Keratinocyte (primary cell): ENCODE measurements around the gene LHFPL2. TPM values are rescaled to one million over a fixed set of nuclear protein-coding genes. Genes with fewer than 3 reads are reported as not detected.

ENCODE experiments used
- DNase-seq: peaks from one replicate; pipeline ENCODE4 v3.0.0-alpha.2; 2011; ENCODE audit warnings: low read depth, missing footprints, low spot score
- FAIRE-seq: peaks from 2 replicates; lab custom pipeline; 2011; peaks lifted over from hg19 to GRCh38; lab: Jason Lieb, UNC
- H2AFZ ChIP-seq: 2 replicates; pipeline ENCODE4 v1.6.0; 2012; ENCODE audit warnings: low read length, control low read depth, inconsistent platforms; ENCODE audit not compliant: control insufficient read depth
- H3K27ac ChIP-seq: 2 replicates; pipeline ENCODE4 v1.5.1; 2011; ENCODE audit warnings: low read length; ENCODE audit not compliant: control insufficient read depth, insufficient read depth
- H3K27me3 ChIP-seq: 3 replicates; pipeline ENCODE4 v1.6.0; 2011; ENCODE audit warnings: low read length; ENCODE audit not compliant: control insufficient read depth, insufficient read depth; ENCODE audit errors: extremely low read depth
- H3K36me3 ChIP-seq, 2 experiments: 2 replicates in 1 of 2; 3 replicates in 1 of 2; pipeline ENCODE4 v1.5.1; 2011; ENCODE audit warnings: low read length in 2 of 2, mild to moderate bottlenecking in 1 of 2; ENCODE audit not compliant: control insufficient read depth in 2 of 2, insufficient read depth in 2 of 2; ENCODE audit errors: extremely low read depth in 1 of 2
- H3K4me1 ChIP-seq: 3 replicates; pipeline ENCODE4 v1.5.1; 2011; ENCODE audit warnings: low read length; ENCODE audit not compliant: control insufficient read depth, insufficient read depth; ENCODE audit errors: extremely low read depth
- H3K4me2 ChIP-seq: 3 replicates; pipeline ENCODE4 v1.6.0; 2011; ENCODE audit warnings: low read depth, low read length; ENCODE audit not compliant: control insufficient read depth, insufficient read depth; ENCODE audit errors: extremely low read depth
- H3K4me3 ChIP-seq, 3 experiments: fragments of 200-600 bp in 1 of 3; sonication (generic) in 1 of 3; 2 replicates in 2 of 3; 3 replicates in 1 of 3; pipeline ENCODE4 v1.5.1; 2011 to 2016; ENCODE audit warnings: low read length in 3 of 3, mild to moderate bottlenecking in 3 of 3, control low read depth in 2 of 3, inconsistent platforms in 1 of 3, low read depth in 1 of 3, mixed read lengths in 1 of 3, mixed run types in 1 of 3, moderate library complexity in 1 of 3; ENCODE audit not compliant: control insufficient read depth in 2 of 3, insufficient read depth in 2 of 3; ENCODE audit errors: extremely low read depth in 1 of 3
- H3K79me2 ChIP-seq: 2 replicates; pipeline ENCODE4 v1.6.0; 2012; ENCODE audit warnings: low read length; ENCODE audit not compliant: control insufficient read depth, insufficient read depth
- H3K9ac ChIP-seq: 3 replicates; pipeline ENCODE4 v1.6.0; 2011; ENCODE audit warnings: low read length; ENCODE audit not compliant: control insufficient read depth, insufficient read depth; ENCODE audit errors: extremely low read depth
- H3K9me1 ChIP-seq: 3 replicates; pipeline ENCODE4 v1.6.0; 2011; ENCODE audit warnings: low read length; ENCODE audit not compliant: control insufficient read depth, insufficient read depth; ENCODE audit errors: extremely low read depth
- H3K9me3 ChIP-seq: 2 replicates; pipeline ENCODE4 v1.5.1; 2012; ENCODE audit warnings: low read depth, low read length; ENCODE audit not compliant: control insufficient read depth
- H4K20me1 ChIP-seq: 3 replicates; pipeline ENCODE4 v1.6.0; 2011; ENCODE audit warnings: low read length; ENCODE audit not compliant: control insufficient read depth, insufficient read depth; ENCODE audit errors: extremely low read depth
- EZH2 ChIP-seq: IDR thresholded peaks from one replicate; pipeline ENCODE4 v1.6.1; 2012; ENCODE audit warnings: inconsistent platforms, mild to moderate bottlenecking, low read length, moderate library complexity
- dilution Hi-C: fragments of 300-500 bp; cut with MboI; formaldehyde crosslinking; loops from one replicate; pipeline ENCODE4 v1.7.0; 2020; ENCODE audit warnings: low sequenced_read_pairs; ENCODE audit not compliant: extremely low pct_ligation_motif_present
- polyA plus RNA-seq, 5 experiments: library from polyadenylated mRNA; depleted of rRNA in 3 of 5; stranded (reverse) in 3 of 5; stranded (forward) in 1 of 5; unstranded in 1 of 5; fragments of >200 nt; gene quantifications; 1 replicate in 1 of 5; 2 replicates in 3 of 5; 3 replicates in 1 of 5; pipeline versions ENCODE4 v1.2.1 to v1.2.3, GENCODE V29; 2011 to 2012; ENCODE audit warnings: missing spikeins in 2 of 5, low read depth in 1 of 5, low replicate concordance in 1 of 5
- TF ChIP-seq, protein P1 (sequence below), 3 experiments: IDR thresholded peaks in 1 of 3; conservative IDR thresholded peaks in 1 of 3; optimal IDR thresholded peaks in 1 of 3; 2 replicates in 2 of 3; 3 replicates in 1 of 3; pipeline versions ENCODE3 to v1.5.1; 2011; ENCODE audit warnings: low read length in 3 of 3, mild to moderate bottlenecking in 3 of 3, moderate library complexity in 2 of 3, control low read depth in 1 of 3, inconsistent platforms in 1 of 3; ENCODE audit not compliant: insufficient read depth in 2 of 3; ENCODE audit errors: extremely low read depth in 1 of 3

LHFPL2 gene
- polyA plus RNA-seq, 1 donor (not counting 4 experiments of a cell fraction or from before 2014, with no cell fraction given) = 11.4 TPM

DNA sequence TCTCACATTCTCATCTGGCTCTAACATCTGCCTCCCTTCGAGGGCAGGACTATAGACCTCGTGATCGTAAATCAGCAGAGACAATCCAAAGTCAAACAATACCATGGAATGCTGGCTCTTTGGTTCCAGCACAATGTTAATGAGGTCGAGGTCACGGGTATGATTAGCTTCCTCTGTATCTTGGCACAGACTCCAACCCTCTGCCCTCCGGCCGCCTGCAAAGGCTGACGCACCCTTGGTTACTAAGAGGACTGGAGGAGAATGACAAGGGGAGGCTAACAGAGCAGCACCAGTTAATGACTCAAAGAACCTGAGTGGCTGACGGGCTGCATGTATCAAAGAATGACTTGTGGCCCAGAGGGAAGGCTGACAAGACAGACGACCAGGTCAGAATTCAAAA, 10.1 kb downstream of the LHFPL2 start:
- TF ChIP-seq, protein P1, sequence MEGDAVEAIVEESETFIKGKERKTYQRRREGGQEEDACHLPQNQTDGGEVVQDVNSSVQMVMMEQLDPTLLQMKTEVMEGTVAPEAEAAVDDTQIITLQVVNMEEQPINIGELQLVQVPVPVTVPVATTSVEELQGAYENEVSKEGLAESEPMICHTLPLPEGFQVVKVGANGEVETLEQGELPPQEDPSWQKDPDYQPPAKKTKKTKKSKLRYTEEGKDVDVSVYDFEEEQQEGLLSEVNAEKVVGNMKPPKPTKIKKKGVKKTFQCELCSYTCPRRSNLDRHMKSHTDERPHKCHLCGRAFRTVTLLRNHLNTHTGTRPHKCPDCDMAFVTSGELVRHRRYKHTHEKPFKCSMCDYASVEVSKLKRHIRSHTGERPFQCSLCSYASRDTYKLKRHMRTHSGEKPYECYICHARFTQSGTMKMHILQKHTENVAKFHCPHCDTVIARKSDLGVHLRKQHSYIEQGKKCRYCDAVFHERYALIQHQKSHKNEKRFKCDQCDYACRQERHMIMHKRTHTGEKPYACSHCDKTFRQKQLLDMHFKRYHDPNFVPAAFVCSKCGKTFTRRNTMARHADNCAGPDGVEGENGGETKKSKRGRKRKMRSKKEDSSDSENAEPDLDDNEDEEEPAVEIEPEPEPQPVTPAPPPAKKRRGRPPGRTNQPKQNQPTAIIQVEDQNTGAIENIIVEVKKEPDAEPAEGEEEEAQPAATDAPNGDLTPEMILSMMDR (optimal IDR thresholded peaks at IDR 0.05 in 1 of 3, IDR thresholded peaks at IDR 0.05 in 1 of 3, conservative IDR thresholded peaks at IDR 0.05 in 1 of 3; ENCODE audit: extremely low read depth in 1 of 3, insufficient read depth in 2 of 3, low read length in 3 of 3) = no peak
- no peak for TF ChIP-seq EZH2
- H2AFZ ChIP-seq = no peak overlapping the region
- peaks cover 0 to 12% of the 10 kb centered on the region in 2 experiments for H3K36me3 ChIP-seq
- H3K9ac ChIP-seq = no peak overlapping the region
- DNase-seq (peak; percentile 82), FAIRE-seq (peak; percentile 61)
- H3K9me1 ChIP-seq = peaks cover 2% of the 10 kb centered on the region
- no peaks in the 10 kb centered on the region for H3K9me3 ChIP-seq
- H3K27me3 ChIP-seq = no peaks in the 10 kb centered on the region
- no peaks in the 10 kb centered on the region for H4K20me1 ChIP-seq
- H3K4me1 ChIP-seq = peaks cover 9% of the 10 kb centered on the region
- H3K4me3 ChIP-seq = no peak overlapping the region
- dilution Hi-C loops = no loop called here
- H3K79me2 ChIP-seq = peaks cover 63% of the 10 kb centered on the region
- H3K27ac ChIP-seq = no peak overlapping the region
- H3K4me2 ChIP-seq = no peak overlapping the region

DNA sequence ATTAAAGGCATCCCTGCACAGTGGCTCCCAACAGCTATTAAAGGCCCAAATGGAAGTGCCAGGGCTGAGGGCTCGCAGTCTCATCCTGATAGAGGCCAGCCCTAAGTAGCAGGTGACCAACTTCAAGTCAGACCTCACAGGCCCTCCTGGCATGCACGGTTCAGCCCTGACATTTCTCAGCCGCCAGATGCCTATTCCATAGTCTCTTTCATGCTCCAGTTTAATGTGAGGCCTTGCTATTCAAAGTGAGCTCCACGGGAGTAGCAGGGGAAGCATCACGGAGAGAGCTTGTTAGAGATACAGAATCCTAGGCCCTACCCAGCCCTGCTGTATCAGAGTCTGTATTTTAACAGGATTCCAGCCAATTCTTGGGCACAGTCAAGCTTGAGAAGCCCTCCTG, 11.1 kb downstream of the LHFPL2 start:
- Histone ChIP-seq H3K4me3 (no peak overlapping the region), H3K9me3 (no peaks in the 10 kb centered on the region), H2AFZ (no peak overlapping the region), H3K9ac (no peak overlapping the region), H3K36me3 (peaks cover 4 to 12% of the 10 kb centered on the region in 2 experiments), H3K4me2 (no peak overlapping the region), H4K20me1 (no peaks in the 10 kb centered on the region), H3K9me1 (peaks cover 5% of the 10 kb centered on the region), H3K4me1 (peaks cover 9% of the 10 kb centered on the region), H3K79me2 (peaks cover 61% of the 10 kb centered on the region), H3K27me3 (no peaks in the 10 kb centered on the region), H3K27ac (no peak overlapping the region)
- TF ChIP-seq, protein P1 (optimal IDR thresholded peaks at IDR 0.05 in 1 of 3, IDR thresholded peaks at IDR 0.05 in 1 of 3, conservative IDR thresholded peaks at IDR 0.05 in 1 of 3; ENCODE audit: extremely low read depth in 1 of 3, insufficient read depth in 2 of 3, low read length in 3 of 3) = no peak
- no peak for TF ChIP-seq EZH2
- no peak for FAIRE-seq
- no peak for DNase-seq
- dilution Hi-C loops = no loop called here
